Fibroblast of villous mesenchyme (primary cell): Measurements from ENCODE around the gene AMPD2. TPM values are rescaled to one million over a fixed set of nuclear protein-coding genes. Genes with fewer than 3 reads are reported as not detected.

Experiments used
- DNase-seq: peaks from one replicate; pipeline ENCODE4 v3.0.0-alpha.2; 2010; ENCODE audit warnings: low read depth
- H3K4me3 ChIP-seq: 2 replicates; pipeline ENCODE4 v1.5.1; 2011; ENCODE audit warnings: low read depth, mild to moderate bottlenecking, low read length
- total RNA-seq: library from RNA; depleted of rRNA; stranded (reverse); fragments of >200 nt; gene quantifications from 2 replicates; pipeline ENCODE4 v1.2.3, GENCODE V29; 2012
- TF ChIP-seq, protein P1 (sequence below): IDR thresholded peaks from 2 replicates; pipeline ENCODE4 v1.5.1; 2012; ENCODE audit warnings: low read depth, mild to moderate bottlenecking, low read length; ENCODE audit not compliant: insufficient read depth

AMPD2 gene
- total RNA-seq, 1 donor: 107 TPM

DNA sequence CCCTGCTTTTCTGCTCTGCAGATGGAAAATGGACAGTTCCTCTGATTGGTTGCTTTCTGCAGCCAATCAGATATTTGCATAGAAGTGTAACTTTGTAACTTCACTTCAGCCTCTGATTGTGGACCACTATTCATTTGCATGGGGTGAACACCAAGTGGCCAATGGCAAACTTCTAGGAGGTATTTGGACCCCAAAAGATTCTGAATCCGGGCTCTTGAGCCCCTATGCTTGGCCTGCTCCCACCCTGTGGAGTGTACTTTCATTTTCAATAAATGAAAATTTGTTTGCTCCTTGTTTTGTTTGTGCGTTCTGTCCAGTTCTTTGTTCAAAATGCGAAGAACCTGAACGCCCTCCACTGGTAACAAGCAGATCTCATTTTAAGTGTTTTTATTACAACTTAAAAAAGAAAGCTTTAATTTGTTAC lies 29.9 kb downstream of the AMPD2 start:
- DNase-seq: peak; percentile 75
- peak overlapping the region; percentile 42 for H3K4me3 ChIP-seq
- TF ChIP-seq, protein P1, sequence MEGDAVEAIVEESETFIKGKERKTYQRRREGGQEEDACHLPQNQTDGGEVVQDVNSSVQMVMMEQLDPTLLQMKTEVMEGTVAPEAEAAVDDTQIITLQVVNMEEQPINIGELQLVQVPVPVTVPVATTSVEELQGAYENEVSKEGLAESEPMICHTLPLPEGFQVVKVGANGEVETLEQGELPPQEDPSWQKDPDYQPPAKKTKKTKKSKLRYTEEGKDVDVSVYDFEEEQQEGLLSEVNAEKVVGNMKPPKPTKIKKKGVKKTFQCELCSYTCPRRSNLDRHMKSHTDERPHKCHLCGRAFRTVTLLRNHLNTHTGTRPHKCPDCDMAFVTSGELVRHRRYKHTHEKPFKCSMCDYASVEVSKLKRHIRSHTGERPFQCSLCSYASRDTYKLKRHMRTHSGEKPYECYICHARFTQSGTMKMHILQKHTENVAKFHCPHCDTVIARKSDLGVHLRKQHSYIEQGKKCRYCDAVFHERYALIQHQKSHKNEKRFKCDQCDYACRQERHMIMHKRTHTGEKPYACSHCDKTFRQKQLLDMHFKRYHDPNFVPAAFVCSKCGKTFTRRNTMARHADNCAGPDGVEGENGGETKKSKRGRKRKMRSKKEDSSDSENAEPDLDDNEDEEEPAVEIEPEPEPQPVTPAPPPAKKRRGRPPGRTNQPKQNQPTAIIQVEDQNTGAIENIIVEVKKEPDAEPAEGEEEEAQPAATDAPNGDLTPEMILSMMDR: peak; percentile 56

DNA sequence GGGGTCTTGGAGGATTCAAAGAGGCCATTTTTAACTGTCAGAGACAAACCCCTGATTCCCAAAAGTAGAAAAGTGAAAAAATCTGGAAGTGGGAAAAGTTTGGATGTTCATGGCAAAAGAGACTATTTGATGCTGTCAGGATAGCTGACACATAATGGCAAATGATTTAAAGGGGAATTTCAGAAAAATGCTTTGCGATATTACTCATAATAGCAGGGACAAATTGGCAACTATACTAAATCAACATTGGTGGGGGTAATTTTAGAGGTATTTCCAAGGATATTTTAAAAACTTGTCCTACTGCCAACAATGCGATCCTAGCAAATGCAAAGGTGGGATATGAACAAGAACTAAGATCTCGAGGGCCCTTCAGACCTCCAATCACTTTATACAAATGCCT lies 31.0 kb downstream of the AMPD2 start:
- no peak for DNase-seq
- TF ChIP-seq, protein P1: no peak
- no peak overlapping the region for H3K4me3 ChIP-seq

DNA sequence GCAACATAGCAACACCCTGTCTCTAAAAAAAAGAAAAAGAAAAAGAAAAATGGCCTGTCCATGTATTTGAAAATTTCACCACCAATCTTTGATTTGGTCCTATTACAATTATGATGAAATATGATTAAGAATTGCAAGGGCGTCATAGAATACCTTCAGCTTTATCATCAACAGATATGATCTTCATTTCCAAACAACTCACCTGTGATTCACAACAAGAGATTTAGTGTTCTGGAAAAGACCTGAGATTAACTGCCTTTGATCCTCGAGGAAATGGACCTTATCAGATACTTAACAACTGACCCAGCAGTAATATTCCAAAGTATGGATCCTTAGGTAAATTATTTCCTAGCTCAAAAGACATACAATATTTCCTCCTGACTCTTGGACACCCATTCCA lies 32.8 kb downstream of the AMPD2 start:
- H3K4me3 ChIP-seq: no peak overlapping the region
- no peak for DNase-seq
- TF ChIP-seq, protein P1: no peak

DNA sequence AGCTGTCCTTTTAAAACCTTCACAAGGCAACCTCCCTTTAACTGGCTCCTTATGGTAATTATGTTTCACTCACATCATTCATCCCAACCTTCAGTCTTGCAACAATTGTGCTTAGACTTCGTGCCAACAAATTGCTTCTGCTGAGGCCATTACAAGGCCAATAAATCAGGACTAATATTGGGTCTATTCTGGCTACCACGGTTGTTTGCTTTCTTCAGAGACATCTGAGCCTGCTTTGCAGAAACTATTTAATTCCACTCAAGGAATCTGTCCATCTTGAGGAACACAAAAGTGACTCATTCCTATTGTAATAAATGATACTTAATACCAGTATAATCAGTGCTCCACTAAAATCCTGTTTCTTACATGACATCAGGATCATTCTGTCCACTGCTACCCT lies 33.7 kb downstream of the AMPD2 start:
- no peak overlapping the region for H3K4me3 ChIP-seq
- no peak for DNase-seq
- TF ChIP-seq, protein P1: no peak

DNA sequence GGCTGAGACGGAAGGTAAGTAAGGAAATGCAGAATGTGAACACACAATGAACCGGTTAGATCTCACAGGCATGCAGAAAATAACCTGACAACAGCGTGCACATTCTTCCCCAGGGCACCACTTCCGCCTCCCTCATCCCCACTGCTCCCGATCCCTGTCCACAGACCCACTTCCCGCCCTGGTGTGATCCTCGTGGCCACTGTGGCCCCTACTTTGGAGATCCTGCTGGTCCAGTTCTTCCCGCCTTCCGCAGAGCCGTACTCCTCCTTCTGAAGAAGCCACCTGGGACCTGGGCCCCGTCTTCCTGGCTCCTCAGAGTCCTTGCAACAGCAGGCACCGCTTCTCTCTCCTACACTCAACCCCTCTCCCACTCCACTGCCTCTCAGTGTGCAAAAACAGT lies 34.9 kb downstream of the AMPD2 start:
- TF ChIP-seq, protein P1: no peak
- H3K4me3 ChIP-seq: no peak overlapping the region
- DNase-seq: no peak

DNA sequence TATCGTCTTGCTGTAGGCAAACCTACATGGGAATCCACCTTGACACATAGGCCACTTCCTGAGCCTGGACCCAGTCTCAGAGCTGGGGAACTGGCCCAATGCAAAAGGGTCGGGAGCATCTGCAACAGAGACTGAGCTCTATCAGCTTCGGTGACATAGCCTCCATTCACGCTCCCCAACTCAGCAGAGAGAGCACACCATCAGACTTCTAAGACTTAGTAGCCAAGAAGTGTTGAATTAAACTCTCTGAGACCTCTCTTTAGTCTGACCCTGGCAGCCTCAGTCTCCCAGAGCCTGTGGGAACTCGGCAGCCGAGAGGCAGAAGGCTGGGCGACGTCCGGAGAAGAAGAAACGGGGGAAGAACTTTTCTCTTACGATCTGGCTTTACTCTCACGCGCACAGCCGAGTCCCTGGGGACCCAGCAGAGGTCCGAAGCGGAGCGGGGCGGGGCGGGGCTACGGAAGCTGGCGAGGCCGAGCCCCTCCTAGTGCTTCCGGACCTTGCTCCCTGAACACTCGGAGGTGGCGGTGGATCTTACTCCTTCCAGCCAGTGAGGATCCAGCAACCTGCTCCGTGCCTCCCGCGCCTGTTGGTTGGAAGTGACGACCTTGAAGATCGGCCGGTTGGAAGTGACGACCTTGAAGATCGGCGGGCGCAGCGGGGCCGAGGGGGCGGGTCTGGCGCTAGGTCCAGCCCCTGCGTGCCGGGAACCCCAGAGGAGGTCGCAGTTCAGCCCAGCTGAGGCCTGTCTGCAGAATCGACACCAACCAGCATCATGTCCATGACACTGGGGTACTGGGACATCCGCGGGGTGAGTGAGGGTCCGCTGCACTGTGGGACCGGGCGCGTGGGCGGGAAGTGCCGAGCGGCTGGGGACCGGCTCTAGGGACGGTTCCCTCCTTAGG lies 36.2 kb downstream of the AMPD2 start, which contains the start of gene GSTM4:
Gene GSTM4 (plus strand): TSS at position 485 of the 905 bp plus-strand sequence. CDS start 291 bp downstream, at position 776.
- TF ChIP-seq, protein P1: no peak
- DNase-seq: peak; percentile 86
- H3K4me3 ChIP-seq: peak within 1 kb of the TSS; percentile 78
